ENCODE results near the gene PTPMT1. TPM values are rescaled to one million over a fixed set of nuclear protein-coding genes. Genes with fewer than 3 reads are reported as not detected.
A peak's percentile ranks its signal among the peaks of the same experiment; 100 is the strongest.
"Not testable (repeated sequence)": the region's sequence is repeated elsewhere in the genome, so short reads cannot be mapped to it uniquely, and the experiment has no call there.

The PTPMT1 gene
- total RNA-seq, 1 donor: 71.7 TPM

GRCh38 chr11:47550288-47551047, 14.9 kb upstream of the PTPMT1 start:
- TF ChIP-seq, protein P1, sequence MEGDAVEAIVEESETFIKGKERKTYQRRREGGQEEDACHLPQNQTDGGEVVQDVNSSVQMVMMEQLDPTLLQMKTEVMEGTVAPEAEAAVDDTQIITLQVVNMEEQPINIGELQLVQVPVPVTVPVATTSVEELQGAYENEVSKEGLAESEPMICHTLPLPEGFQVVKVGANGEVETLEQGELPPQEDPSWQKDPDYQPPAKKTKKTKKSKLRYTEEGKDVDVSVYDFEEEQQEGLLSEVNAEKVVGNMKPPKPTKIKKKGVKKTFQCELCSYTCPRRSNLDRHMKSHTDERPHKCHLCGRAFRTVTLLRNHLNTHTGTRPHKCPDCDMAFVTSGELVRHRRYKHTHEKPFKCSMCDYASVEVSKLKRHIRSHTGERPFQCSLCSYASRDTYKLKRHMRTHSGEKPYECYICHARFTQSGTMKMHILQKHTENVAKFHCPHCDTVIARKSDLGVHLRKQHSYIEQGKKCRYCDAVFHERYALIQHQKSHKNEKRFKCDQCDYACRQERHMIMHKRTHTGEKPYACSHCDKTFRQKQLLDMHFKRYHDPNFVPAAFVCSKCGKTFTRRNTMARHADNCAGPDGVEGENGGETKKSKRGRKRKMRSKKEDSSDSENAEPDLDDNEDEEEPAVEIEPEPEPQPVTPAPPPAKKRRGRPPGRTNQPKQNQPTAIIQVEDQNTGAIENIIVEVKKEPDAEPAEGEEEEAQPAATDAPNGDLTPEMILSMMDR (IDR thresholded peaks at IDR 0.05; ENCODE audit: insufficient read depth, low read depth, low read length): no peak
- no peak overlapping the region for H3K4me3 ChIP-seq (ENCODE audit: low read depth, low read length)
- DNase-seq (ENCODE audit: low read depth): peak; percentile 33

DNA sequence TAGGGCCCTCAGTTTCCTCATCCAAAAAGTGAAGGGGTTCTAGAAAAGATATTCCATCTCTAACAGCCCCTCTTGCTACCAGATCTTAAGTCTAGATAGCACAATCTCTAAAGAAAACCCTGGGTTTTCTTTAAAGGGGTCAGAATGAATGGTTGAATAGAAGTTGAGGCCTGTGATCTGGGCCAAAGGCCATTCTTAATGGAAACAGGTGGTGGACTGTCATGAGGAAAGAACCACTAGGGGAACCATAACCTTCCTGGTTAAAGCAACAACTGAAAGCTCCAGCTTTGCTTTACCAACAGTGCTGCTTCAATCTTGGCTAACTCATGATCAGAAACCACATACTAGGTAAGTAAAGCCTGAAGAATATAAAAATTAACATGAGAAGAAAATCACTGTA, 14.3 kb upstream of the PTPMT1 start:
- peak; percentile 36 for DNase-seq (ENCODE audit: low read depth)
- peak overlapping the region; percentile 95 for H3K4me3 ChIP-seq (ENCODE audit: low read depth, low read length)
- TF ChIP-seq, protein P1 (IDR thresholded peaks at IDR 0.05; ENCODE audit: insufficient read depth, low read depth, low read length): peak; percentile 43

- H3K4me3 ChIP-seq (ENCODE audit: low read depth, low read length): peak overlapping the region; percentile 95
- peak; percentile 58 for DNase-seq (ENCODE audit: low read depth)
- TF ChIP-seq, protein P1 (IDR thresholded peaks at IDR 0.05; ENCODE audit: insufficient read depth, low read depth, low read length): no peak
Measured at GRCh38 chr11:47552056-47552565, 13.3 kb upstream of the PTPMT1 start.

DNA sequence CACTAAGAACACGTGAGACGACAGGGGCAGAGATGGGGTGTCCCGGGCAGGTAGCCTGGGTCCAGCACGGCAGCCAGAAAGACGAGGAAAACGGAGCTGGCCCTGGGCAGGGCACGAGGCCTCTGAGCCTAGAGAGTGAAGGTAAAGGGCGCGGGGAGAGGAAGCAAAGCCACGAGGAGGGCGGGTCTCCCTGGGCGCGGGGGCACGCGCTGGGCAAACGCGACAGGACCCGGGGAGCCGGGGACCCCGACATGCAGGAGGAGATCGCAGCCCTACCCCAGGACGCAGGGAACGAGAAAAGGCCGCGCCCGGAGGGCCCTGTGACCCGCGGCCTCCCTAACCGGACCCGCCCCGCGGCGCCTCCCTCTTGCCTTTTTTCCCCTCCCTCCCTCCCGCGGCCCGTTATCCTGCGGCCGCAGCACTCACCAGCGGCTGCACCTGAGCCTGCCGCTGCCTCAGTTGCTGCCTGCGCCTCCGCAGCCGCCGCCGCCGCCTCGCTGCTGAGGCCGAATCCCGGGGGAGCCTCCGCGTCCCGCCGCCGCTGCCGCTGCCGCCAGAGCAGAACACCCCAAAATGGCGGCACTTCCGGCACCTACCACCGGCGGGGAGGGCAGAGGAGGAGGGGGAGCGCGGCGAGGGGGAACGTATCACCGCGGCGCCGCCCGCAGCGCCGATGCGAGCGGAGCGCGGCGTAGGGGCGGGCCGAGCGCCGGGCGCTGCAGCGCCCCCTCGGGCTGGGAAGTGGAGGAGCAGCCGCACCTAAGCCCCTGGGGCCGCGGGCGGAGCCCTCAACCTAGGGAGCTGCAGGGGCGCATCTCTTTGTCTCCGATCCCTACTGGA, 12.6 kb upstream of the PTPMT1 start, which contains the start of gene CELF1:
CELF1 (minus strand) TSS at position 567 of the 840 bp plus-strand sequence. CDS start 53,609 bp downstream, outside the sequence.
- peak within 1 kb of the TSS; percentile 95 for H3K4me3 ChIP-seq (ENCODE audit: low read depth, low read length)
- peak; percentile 87 for DNase-seq (ENCODE audit: low read depth)
- TF ChIP-seq, protein P1 (IDR thresholded peaks at IDR 0.05; ENCODE audit: insufficient read depth, low read depth, low read length): peak; percentile 65

DNA sequence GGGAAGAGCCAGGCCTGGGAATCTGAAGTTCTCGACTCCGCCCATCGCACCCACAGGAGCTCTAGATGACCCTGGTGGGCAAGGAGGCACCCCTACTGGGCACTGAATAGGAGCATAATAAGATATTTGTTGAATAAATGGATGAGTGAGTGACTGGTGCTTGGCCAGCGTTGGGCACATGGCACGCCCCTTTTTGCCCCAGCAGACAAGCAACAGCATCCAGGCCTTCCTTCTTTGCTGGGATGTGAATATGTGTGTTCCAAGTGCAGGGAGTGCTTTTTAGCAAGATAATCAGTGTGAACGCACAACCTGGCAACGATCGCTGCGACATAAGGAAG, 12.0 kb upstream of the PTPMT1 start:
- no peak for DNase-seq (ENCODE audit: low read depth)
- TF ChIP-seq, protein P1 (IDR thresholded peaks at IDR 0.05; ENCODE audit: insufficient read depth, low read depth, low read length): no peak
- peak overlapping the region; percentile 54 for H3K4me3 ChIP-seq (ENCODE audit: low read depth, low read length)

DNA sequence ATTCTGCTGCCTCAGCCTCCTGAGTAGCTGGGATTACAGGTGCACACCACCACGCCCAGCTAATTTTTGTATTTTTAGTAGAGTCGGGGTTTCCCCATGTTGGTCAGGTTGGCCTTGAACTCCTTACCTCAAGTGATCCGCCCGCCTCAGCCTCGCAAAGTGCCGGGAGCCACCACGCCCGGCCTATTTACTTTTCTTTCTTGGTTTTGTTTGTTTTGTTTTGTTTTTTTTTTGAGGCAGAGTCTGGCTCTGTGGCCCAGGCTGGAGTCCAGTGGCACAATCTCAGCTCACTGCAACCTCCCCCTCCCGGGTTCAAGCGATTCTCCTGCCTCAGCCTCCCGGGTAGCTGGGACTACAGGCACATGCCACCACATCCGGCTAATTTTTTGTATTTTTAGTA, 8.4 kb upstream of the PTPMT1 start:
- not testable (repeated sequence) for H3K4me3 ChIP-seq (ENCODE audit: low read depth, low read length); DNase-seq (ENCODE audit: low read depth)

- H3K4me3 ChIP-seq (ENCODE audit: low read depth, low read length): no peak overlapping the region
- DNase-seq (ENCODE audit: low read depth): no peak
- TF ChIP-seq, protein P1 (IDR thresholded peaks at IDR 0.05; ENCODE audit: insufficient read depth, low read depth, low read length): no peak
Measured at GRCh38 chr11:47558695-47559094, 6.7 kb upstream of the PTPMT1 start.
